DMS79 (cell line): ENCODE results near the gene SSR1.
A peak's percentile ranks its signal among the peaks of the same experiment; 100 is the strongest.
"Not testable (repeated sequence)": the region's sequence is repeated elsewhere in the genome, so short reads cannot be mapped to it uniquely, and the experiment has no call there.

Source experiments
- DNase-seq: peaks from one replicate; lab custom pipeline; 2025; lab: John Stamatoyannopoulos, UW

The SSR1 gene

GRCh38 chr6:7312616-7313504 is at the start of gene SSR1:
SSR1 (minus strand) TSS chr6:7313199; CDS start chr6:7313120, 79 bp downstream.
- DNase-seq: peak; percentile 78

- DNase-seq: not testable (repeated sequence)
Observed at GRCh38 chr6:7351916-7352315, 38.9 kb upstream of the SSR1 start.

GRCh38 chr6:7350591-7350990 is 37.6 kb upstream of the SSR1 start:
- not testable (repeated sequence) for DNase-seq

- not testable (repeated sequence) for DNase-seq
Observed at GRCh38 chr6:7347551-7347997, 34.6 kb upstream of the SSR1 start.

- DNase-seq: not testable (repeated sequence)
Observed at GRCh38 chr6:7344773-7345450, 31.9 kb upstream of the SSR1 start.

GRCh38 chr6:7343546-7344475 is 30.8 kb upstream of the SSR1 start:
- DNase-seq: no peak

- no peak for DNase-seq
Observed at GRCh38 chr6:7341989-7342742, 29.2 kb upstream of the SSR1 start.

- no peak for DNase-seq
Observed at GRCh38 chr6:7341271-7341670, 28.3 kb upstream of the SSR1 start.

- DNase-seq: not testable (repeated sequence)
Observed at GRCh38 chr6:7339007-7339732, 26.2 kb upstream of the SSR1 start.

GRCh38 chr6:7338031-7338430 is 25.0 kb upstream of the SSR1 start:
- DNase-seq: no peak

GRCh38 chr6:7335519-7335918 is 22.5 kb upstream of the SSR1 start:
- no peak for DNase-seq

- no peak for DNase-seq
Observed at GRCh38 chr6:7334685-7335084, 21.7 kb upstream of the SSR1 start.

- no peak for DNase-seq
Observed at GRCh38 chr6:7332090-7332745, 19.2 kb upstream of the SSR1 start.

- no peak for DNase-seq
Observed at GRCh38 chr6:7331452-7331851, 18.5 kb upstream of the SSR1 start.

- DNase-seq: no peak
Observed at GRCh38 chr6:7328243-7328642, 15.2 kb upstream of the SSR1 start.

- DNase-seq: no peak
Observed at GRCh38 chr6:7325750-7326149, 12.8 kb upstream of the SSR1 start.

- no peak for DNase-seq
Observed at GRCh38 chr6:7324520-7324919, 11.5 kb upstream of the SSR1 start.

GRCh38 chr6:7323074-7323473 is 10.1 kb upstream of the SSR1 start:
- no peak for DNase-seq

- not testable (repeated sequence) for DNase-seq
Observed at GRCh38 chr6:7321866-7322265, 8.9 kb upstream of the SSR1 start.

- DNase-seq: not testable (repeated sequence)
Observed at GRCh38 chr6:7319406-7319805, 6.4 kb upstream of the SSR1 start.
